ENCODE measurements around the gene CREBBP.

DNA sequence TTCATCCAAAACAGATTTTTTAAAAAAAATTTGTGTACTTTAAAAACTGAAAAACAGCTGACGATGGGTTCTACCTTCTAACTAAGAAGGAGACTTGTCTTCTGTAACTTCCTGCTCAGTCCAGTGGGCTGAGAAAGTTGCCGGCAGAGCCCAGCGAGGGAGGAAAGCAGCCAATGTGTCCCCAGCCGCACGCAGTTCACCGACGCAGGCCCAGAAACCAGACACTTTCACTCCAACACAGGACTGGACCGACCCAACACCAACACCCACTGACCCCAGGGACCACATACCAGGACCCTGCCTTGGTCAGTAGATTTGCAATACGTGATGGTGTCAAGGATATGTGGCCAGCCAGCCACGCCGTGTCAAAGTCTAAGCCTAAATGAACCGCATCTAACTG is 188.8 kb downstream of the CREBBP start:
- TF ChIP-seq, protein P1, sequence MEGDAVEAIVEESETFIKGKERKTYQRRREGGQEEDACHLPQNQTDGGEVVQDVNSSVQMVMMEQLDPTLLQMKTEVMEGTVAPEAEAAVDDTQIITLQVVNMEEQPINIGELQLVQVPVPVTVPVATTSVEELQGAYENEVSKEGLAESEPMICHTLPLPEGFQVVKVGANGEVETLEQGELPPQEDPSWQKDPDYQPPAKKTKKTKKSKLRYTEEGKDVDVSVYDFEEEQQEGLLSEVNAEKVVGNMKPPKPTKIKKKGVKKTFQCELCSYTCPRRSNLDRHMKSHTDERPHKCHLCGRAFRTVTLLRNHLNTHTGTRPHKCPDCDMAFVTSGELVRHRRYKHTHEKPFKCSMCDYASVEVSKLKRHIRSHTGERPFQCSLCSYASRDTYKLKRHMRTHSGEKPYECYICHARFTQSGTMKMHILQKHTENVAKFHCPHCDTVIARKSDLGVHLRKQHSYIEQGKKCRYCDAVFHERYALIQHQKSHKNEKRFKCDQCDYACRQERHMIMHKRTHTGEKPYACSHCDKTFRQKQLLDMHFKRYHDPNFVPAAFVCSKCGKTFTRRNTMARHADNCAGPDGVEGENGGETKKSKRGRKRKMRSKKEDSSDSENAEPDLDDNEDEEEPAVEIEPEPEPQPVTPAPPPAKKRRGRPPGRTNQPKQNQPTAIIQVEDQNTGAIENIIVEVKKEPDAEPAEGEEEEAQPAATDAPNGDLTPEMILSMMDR (conservative IDR thresholded peaks at IDR 0.05; ENCODE audit: low read length) = no peak
- no peak for TF ChIP-seq EZH2phosphoT487 (IDR thresholded peaks at IDR 0.05; ENCODE audit: borderline replicate concordance, low read depth, low read length)

Data from OCI-LY7 (cell line).